Upper lobe of left lung (tissue), 6 donors: ENCODE data around the gene CCDC88A. TPM values are rescaled to one million over a fixed set of nuclear protein-coding genes. Genes with fewer than 3 reads are reported as not detected.
A peak's percentile ranks its signal among the peaks of the same experiment; 100 is the strongest.
"Not testable (repeated sequence)": the region's sequence is repeated elsewhere in the genome, so short reads cannot be mapped to it uniquely, and the experiment has no call there.

Experiments
- ATAC-seq, 2 donors: fragments of 200-7000 bp; cut with Tn5 transposase; one replicate each; pipeline ENCODE4 v1.9.1; 2022; ENCODE audit warnings: mild to moderate bottlenecking in 2 of 2, moderate library complexity in 2 of 2; ENCODE audit not compliant: low FRiP score in 2 of 2
- DNase-seq, 2 donors: peaks; one replicate each; pipeline ENCODE4 v3.0.0-alpha.2; 2019 to 2020
- H3K27ac ChIP-seq, 4 donors: fragments of 200-600 bp; sonication (generic); one replicate each; pipeline ENCODE4 v1.5.1; 2016 to 2019
- H3K27me3 ChIP-seq, 4 donors: fragments of 200-600 bp; sonication (generic); one replicate each; pipeline ENCODE4 v1.5.1; 2017 to 2019
- H3K36me3 ChIP-seq, 4 donors: fragments of 200-600 bp; sonication (generic); one replicate each; pipeline ENCODE4 v1.5.1; 2016 to 2019
- H3K4me1 ChIP-seq, 4 donors: fragments of 200-600 bp; sonication (generic); one replicate each; pipeline ENCODE4 v1.5.1; 2018 to 2019
- H3K4me3 ChIP-seq, 4 donors: fragments of 200-600 bp; sonication (generic); one replicate each; pipeline ENCODE4 v1.5.1; 2017 to 2019; ENCODE audit warnings: mild to moderate bottlenecking in 2 of 4, moderate library complexity in 1 of 4
- H3K9me3 ChIP-seq, 4 donors: fragments of 200-600 bp; sonication (generic); one replicate each; pipeline ENCODE4 v1.5.1; 2018 to 2019
- CTCF ChIP-seq, 6 experiments: fragments of 450-650 bp in 4 of 6; fragments of 200-600 bp in 2 of 6; sonication (generic) in 2 of 6; IDR thresholded peaks; one replicate each; pipeline ENCODE4 v1.5.1; 2016 to 2019; ENCODE audit warnings: antibody characterized with exemption in 6 of 6
- EP300 ChIP-seq, 4 donors: sonication (generic); formaldehyde crosslinking; IDR thresholded peaks; one replicate each; pipeline ENCODE4 v1.5.1; 2017; ENCODE audit warnings: antibody characterized with exemption in 4 of 4, control low read depth in 2 of 4
- POLR2A ChIP-seq, 4 donors: fragments of 450-650 bp; IDR thresholded peaks; one replicate each; pipeline ENCODE4 v1.5.1; 2016 to 2017; ENCODE audit warnings: antibody characterized with exemption in 4 of 4, mild to moderate bottlenecking in 2 of 4
- POLR2AphosphoS5 ChIP-seq, 2 donors: sonication (generic); formaldehyde crosslinking; IDR thresholded peaks; one replicate each; pipeline ENCODE4 v1.5.1; 2017; ENCODE audit warnings: antibody characterized with exemption in 2 of 2
- WGBS, 2 donors: methylation state at CpG; one replicate each; pipeline ENCODE4 v1.1.5; 2017 to 2018; 5-methylcytosine and 5-hydroxymethylcytosine counted together
- total RNA-seq, 6 donors: library from RNA; depleted of rRNA in 4 of 6; stranded (reverse); fragments of >200 nt in 4 of 6; gene quantifications; one replicate each; pipeline versions ENCODE4 v1.1.0 to v1.2.1, GENCODE V29; 2016 to 2021
- donor health status: DM: no; HTN: no; CAD: no; lungs with moderate emphysema.
- donor health status: DM: no; HTN: yes; CAD: no; lungs with severe emphysema.

Gene CCDC88A
- total RNA-seq, 6 donors from 2014 or later, result 66.7 to 128 (median 91.2) TPM

- no peaks in the 10 kb centered on the region for H3K36me3 ChIP-seq
- H3K27ac ChIP-seq, result no peak overlapping the region
- no peak for ATAC-seq
- H3K9me3 ChIP-seq, result no peaks in the 10 kb centered on the region
- DNase-seq, result no peak
- TF ChIP-seq EP300 (IDR thresholded peaks at IDR 0.05) (no peak), POLR2A (IDR thresholded peaks at IDR 0.05) (no peak), POLR2AphosphoS5 (IDR thresholded peaks at IDR 0.05) (no peak), CTCF (IDR thresholded peaks at IDR 0.05) (no peak)
- no peak overlapping the region for H3K4me3 ChIP-seq
- 76 to 84% methylated on average over 3 of the region's 3 CpGs for whole genome bisulfite sequencing, 2 donors
- H3K27me3 ChIP-seq, result no peaks in the 10 kb centered on the region
- H3K4me1 ChIP-seq, result no peaks in the 10 kb centered on the region
These were observed 39.6 kb upstream of the CCDC88A start for GRCh38 chr2:55459279-55459678.

- H3K27ac ChIP-seq, result no peak overlapping the region
- DNase-seq (no peak), ATAC-seq (no peak)
- no peaks in the 10 kb centered on the region for H3K36me3 ChIP-seq
- WGBS, 2 donors, result 70 to 74% methylated on average over 5 of the region's 5 CpGs
- H3K9me3 ChIP-seq, result no peaks in the 10 kb centered on the region
- no peaks in the 10 kb centered on the region for H3K4me1 ChIP-seq
- H3K27me3 ChIP-seq, result no peaks in the 10 kb centered on the region
- TF ChIP-seq POLR2A (IDR thresholded peaks at IDR 0.05) (no peak), EP300 (IDR thresholded peaks at IDR 0.05) (no peak), POLR2AphosphoS5 (IDR thresholded peaks at IDR 0.05) (no peak), CTCF (IDR thresholded peaks at IDR 0.05) (no peak)
- no peak overlapping the region for H3K4me3 ChIP-seq
These were observed 34.5 kb upstream of the CCDC88A start for GRCh38 chr2:55454121-55454520.

- no peak for DNase-seq
- Histone ChIP-seq H3K4me3 (no peak overlapping the region), H3K9me3 (no peaks in the 10 kb centered on the region), H3K4me1 (no peaks in the 10 kb centered on the region), H3K36me3 (no peaks in the 10 kb centered on the region), H3K27me3 (no peaks in the 10 kb centered on the region), H3K27ac (no peak overlapping the region)
- no peak for TF ChIP-seq EP300 (IDR thresholded peaks at IDR 0.05)
- 85 to 86% methylated on average over 2 of the region's 2 CpGs for WGBS, 2 donors
- no peak for ATAC-seq
These were observed 33.2 kb upstream of the CCDC88A start for GRCh38 chr2:55452879-55453278.

- no peaks in the 10 kb centered on the region for H3K27me3 ChIP-seq
- H3K4me1 ChIP-seq, result no peaks in the 10 kb centered on the region
- no peak overlapping the region for H3K27ac ChIP-seq
- DNase-seq (no peak), ATAC-seq (no peak)
- H3K4me3 ChIP-seq, result no peak overlapping the region
- no peaks in the 10 kb centered on the region for H3K36me3 ChIP-seq
- H3K9me3 ChIP-seq, result no peaks in the 10 kb centered on the region
- TF ChIP-seq POLR2AphosphoS5 (IDR thresholded peaks at IDR 0.05) (no peak), EP300 (IDR thresholded peaks at IDR 0.05) (no peak), POLR2A (IDR thresholded peaks at IDR 0.05) (no peak), CTCF (IDR thresholded peaks at IDR 0.05) (no peak)
- 65 to 70% methylated on average over 2 of the region's 2 CpGs for WGBS, 2 donors
These were observed 32.0 kb upstream of the CCDC88A start for GRCh38 chr2:55451699-55452098.

GRCh38 chr2:55450014-55450413, 30.4 kb upstream of the CCDC88A start:
- not testable (repeated sequence) for H3K4me1 ChIP-seq, H3K27me3 ChIP-seq, ATAC-seq, H3K27ac ChIP-seq, H3K9me3 ChIP-seq, DNase-seq, H3K36me3 ChIP-seq, H3K4me3 ChIP-seq
- 93 to 95% methylated on average over 3 of the region's 3 CpGs for WGBS, 2 donors

GRCh38 chr2:55442045-55442760, 22.5 kb upstream of the CCDC88A start:
- DNase-seq, result peak in 1 of 2 donors; percentile 57
- H3K4me1 ChIP-seq, H3K9me3 ChIP-seq, ATAC-seq, H3K4me3 ChIP-seq, H3K27me3 ChIP-seq, H3K27ac ChIP-seq, H3K36me3 ChIP-seq: not testable (repeated sequence)
- 91 to 95% methylated on average over 21 to 26 of the region's 29 CpGs for WGBS, 2 donors
